Activated B cell treated with CpG ODN at 0.5 μM for 24 hours (primary cell): ENCODE data around the gene TMEM184A. TPM values are rescaled to one million over a fixed set of nuclear protein-coding genes. Genes with fewer than 3 reads are reported as not detected.

Experiments
- ATAC-seq: fragments of 200-7000 bp; cut with Tn5 transposase; one replicate; pipeline ENCODE4 v1.10.0; 2021; ENCODE audit warnings: low read depth, mild to moderate bottlenecking, moderate library complexity
- CTCF ChIA-PET: fragments of 350-600 bp; sonication (Branson Sonifier 250); formaldehyde crosslinking; loops from one replicate; lab custom pipeline; 2021; ENCODE audit warnings: antibody characterized with exemption; lab: Charles Lee
- POLR2A ChIA-PET: fragments of 350-600 bp; sonication (Branson Sonifier 250); formaldehyde crosslinking; loops from one replicate; lab custom pipeline; 2021; ENCODE audit warnings: antibody characterized with exemption; lab: Charles Lee
- DNase-seq: peaks from one replicate; pipeline ENCODE4 v3.0.0; 2022
- H3K27ac Mint-ChIP-seq: one replicate; pipeline ENCODE4 v1.8.0; 2020; ENCODE audit warnings: mixed read lengths
- H3K27me3 Mint-ChIP-seq: one replicate; pipeline ENCODE4 v1.8.0; 2021; ENCODE audit warnings: mixed read lengths
- H3K36me3 Mint-ChIP-seq: one replicate; pipeline ENCODE4 v1.8.0; 2021; ENCODE audit warnings: low read depth, mixed read lengths
- H3K4me1 Mint-ChIP-seq: one replicate; pipeline ENCODE4 v1.8.0; 2021; ENCODE audit warnings: mixed read lengths
- H3K4me3 Mint-ChIP-seq: one replicate; pipeline ENCODE4 v1.8.0; 2020; ENCODE audit warnings: mild to moderate bottlenecking, mixed read lengths
- H3K9me3 Mint-ChIP-seq: one replicate; pipeline ENCODE4 v1.8.0; 2020; ENCODE audit warnings: mixed read lengths
- intact Hi-C: fragments of 100-400 bp; cut with micrococcal nuclease; formaldehyde crosslinking; loops from one replicate; pipeline ENCODE4 v1.15.1; 2024
- total RNA-seq: library from RNA; stranded (reverse); gene quantifications from 2 replicates; pipeline ENCODE4 v1.2.3, GENCODE V29; 2022
- TF ChIP-seq, protein P1 (sequence below): fragments of 200-600 bp; IDR thresholded peaks from one replicate; pipeline ENCODE4 v1.8.0; 2022; ENCODE audit warnings: antibody characterized with exemption, mild to moderate bottlenecking

TMEM184A gene
- total RNA-seq, 1 donor from 2014 or later = not detected

DNA sequence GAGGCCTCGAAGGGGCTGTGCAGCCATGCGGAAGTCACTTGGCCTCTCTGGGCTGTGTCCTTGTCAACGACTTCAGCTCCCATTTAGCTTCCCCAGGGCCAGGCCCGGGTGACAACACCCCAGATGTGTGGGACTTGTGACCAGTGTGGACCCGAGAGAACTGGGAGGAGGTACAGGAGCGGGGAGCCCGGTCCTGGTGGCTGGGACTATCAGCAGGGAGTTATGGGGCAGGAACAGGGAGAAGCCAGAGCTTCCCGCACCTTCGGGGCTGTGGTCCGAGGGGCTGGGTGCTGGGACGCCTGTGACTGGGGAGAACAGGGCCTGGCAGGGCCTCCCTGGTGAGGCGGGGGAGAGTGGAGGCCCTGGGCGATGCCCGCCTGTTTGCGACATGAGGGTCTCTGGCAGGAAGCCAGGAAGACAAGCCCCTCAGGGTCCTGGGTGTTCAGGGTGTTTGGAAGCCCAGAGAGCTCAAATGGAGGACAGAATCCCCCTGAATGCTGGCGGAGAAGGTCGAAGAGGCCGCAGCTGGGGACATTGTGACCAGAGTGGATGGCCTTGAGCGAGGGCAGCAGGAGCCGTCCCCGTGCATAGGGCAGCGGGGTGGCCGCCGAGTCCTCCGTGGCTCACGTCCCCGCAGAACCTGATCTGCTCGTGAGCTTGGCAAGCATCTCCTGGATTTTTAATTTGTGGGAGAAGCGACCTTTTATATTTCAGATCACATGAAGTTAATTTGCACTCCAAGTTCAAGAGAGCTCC lies 43.8 kb upstream of the TMEM184A start:
- Mint-ChIP-seq H3K36me3 (no peaks in the 10 kb centered on the region), H3K27ac (no peak overlapping the region), H3K27me3 (peaks cover 3% of the 10 kb centered on the region), H3K9me3 (no peaks in the 10 kb centered on the region), H3K4me3 (no peak overlapping the region), H3K4me1 (no peaks in the 10 kb centered on the region)
- POLR2A ChIA-PET = no interaction called here
- CTCF ChIA-PET = no interaction called here
- TF ChIP-seq, protein P1, sequence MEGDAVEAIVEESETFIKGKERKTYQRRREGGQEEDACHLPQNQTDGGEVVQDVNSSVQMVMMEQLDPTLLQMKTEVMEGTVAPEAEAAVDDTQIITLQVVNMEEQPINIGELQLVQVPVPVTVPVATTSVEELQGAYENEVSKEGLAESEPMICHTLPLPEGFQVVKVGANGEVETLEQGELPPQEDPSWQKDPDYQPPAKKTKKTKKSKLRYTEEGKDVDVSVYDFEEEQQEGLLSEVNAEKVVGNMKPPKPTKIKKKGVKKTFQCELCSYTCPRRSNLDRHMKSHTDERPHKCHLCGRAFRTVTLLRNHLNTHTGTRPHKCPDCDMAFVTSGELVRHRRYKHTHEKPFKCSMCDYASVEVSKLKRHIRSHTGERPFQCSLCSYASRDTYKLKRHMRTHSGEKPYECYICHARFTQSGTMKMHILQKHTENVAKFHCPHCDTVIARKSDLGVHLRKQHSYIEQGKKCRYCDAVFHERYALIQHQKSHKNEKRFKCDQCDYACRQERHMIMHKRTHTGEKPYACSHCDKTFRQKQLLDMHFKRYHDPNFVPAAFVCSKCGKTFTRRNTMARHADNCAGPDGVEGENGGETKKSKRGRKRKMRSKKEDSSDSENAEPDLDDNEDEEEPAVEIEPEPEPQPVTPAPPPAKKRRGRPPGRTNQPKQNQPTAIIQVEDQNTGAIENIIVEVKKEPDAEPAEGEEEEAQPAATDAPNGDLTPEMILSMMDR = no peak
- DNase-seq (no peak), ATAC-seq (no peak)
- intact Hi-C loops = no loop called here

DNA sequence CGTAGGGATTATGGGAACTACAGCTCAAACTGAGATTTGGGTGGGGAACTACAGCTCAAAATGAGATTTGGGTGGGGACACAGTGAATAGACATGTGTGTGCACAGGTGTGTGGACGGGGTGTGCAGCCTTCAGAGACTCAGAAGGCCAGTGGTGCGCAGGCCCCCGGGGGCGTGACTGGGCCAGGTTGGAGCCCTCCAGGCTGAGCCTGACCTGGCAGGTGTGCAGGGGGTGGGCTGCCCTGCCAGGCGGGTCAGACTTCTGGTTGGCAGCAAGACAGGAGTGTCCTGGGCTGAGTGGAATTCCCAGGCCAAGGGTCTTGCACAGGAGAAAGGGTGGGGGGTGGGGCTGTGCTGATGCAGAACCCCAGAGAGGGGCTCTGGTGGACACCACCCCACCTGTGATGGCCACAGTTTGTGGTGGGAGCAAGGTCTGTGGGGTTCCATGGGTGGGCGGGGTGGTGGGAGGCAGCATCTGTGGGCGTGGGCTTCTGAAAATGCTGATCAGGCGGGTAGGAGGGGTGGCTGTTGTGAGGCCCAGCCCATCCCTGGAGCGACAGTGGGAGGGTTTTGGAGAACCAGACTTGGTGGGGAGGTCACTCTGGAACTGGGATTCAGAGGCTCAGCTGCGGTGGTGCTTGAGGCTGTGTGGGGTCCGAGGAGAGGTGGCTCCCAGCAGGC lies 43.1 kb upstream of the TMEM184A start:
- Mint-ChIP-seq H3K4me1 (no peaks in the 10 kb centered on the region), H3K27ac (no peak overlapping the region), H3K9me3 (no peaks in the 10 kb centered on the region), H3K36me3 (no peaks in the 10 kb centered on the region), H3K27me3 (peaks cover 3% of the 10 kb centered on the region), H3K4me3 (no peak overlapping the region)
- intact Hi-C loops = no loop called here
- no peak for ATAC-seq
- no peak for DNase-seq
- CTCF ChIA-PET = no interaction called here
- TF ChIP-seq, protein P1 = no peak
- POLR2A ChIA-PET = no interaction called here

- intact Hi-C loops = no loop called here
- Mint-ChIP-seq H3K4me1 (peaks cover under 1% of the 10 kb centered on the region), H3K27ac (no peak overlapping the region), H3K4me3 (no peak overlapping the region), H3K36me3 (no peaks in the 10 kb centered on the region), H3K27me3 (peaks cover 6% of the 10 kb centered on the region), H3K9me3 (no peaks in the 10 kb centered on the region)
- ATAC-seq (no peak), DNase-seq (no peak)
- ChIA-PET POLR2A (no interaction called here), CTCF (no interaction called here)
- TF ChIP-seq, protein P1 = no peak
Observed at GRCh38 chr7:1598286-1598685, 42.3 kb upstream of the TMEM184A start.

DNA sequence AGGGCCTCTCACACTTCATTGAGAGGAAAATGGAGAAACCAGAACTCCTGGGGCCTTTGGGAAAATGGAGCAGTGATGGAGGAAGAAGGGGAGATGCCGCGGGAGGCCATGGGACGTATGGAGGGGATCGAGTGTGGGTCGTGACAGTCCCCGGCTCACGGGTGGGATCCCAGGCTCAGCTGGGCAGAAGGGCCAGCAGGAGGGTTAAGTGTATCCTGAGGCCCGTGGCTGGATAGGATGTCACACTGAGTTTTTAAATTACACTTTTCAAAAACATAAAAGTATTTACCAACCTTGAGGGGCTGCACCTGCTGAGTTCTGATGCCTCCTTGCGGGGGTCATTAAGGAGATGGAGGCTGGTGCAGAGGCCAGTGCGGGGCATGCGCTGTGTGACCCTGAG lies 41.8 kb upstream of the TMEM184A start:
- Mint-ChIP-seq H3K4me3 (no peak overlapping the region), H3K27ac (no peak overlapping the region), H3K27me3 (peaks cover 8% of the 10 kb centered on the region), H3K9me3 (no peaks in the 10 kb centered on the region), H3K4me1 (peaks cover 5% of the 10 kb centered on the region), H3K36me3 (no peaks in the 10 kb centered on the region)
- ChIA-PET POLR2A (no interaction called here), CTCF (no interaction called here)
- DNase-seq (no peak), ATAC-seq (no peak)
- TF ChIP-seq, protein P1 = no peak
- intact Hi-C loops = no loop called here

DNA sequence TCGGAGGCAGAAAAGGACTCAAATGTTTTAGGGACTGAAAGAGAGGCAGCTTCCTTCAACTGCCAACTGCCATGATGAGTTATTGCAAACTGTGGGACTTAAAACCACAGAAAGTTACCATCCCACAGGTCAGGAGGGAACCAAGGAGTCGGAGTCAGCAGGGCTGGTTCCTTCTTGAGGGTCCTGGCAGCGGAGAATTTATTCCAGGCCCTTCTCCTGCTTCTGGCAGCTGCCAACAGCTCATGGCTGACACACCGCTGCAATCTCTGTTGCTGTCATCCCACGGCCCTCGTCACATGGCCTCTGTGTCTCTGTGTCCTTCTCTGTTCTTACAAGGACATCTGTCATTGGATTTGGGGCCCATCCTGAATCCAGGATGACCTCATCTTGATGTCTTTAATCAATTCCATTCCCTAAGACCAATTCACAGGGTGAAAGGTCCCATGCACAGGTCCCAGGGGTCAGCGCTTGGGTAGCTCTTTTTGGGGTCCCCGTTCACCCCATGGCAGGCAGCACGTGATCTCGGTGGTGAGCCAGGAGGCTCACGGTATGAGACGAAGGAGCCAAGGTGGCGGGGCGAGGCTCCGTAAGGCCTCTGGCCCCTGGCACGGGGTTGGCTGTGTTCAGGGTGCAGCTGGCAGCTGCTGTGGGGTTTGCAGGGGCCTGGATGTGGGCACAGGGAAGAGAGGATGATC lies 41.2 kb upstream of the TMEM184A start:
- no peak for ATAC-seq
- peaks cover 12% of the 10 kb centered on the region for H3K27me3 Mint-ChIP-seq
- CTCF ChIA-PET = no interaction called here
- H3K27ac Mint-ChIP-seq = no peak overlapping the region
- peaks cover 11% of the 10 kb centered on the region for H3K4me1 Mint-ChIP-seq
- POLR2A ChIA-PET = no interaction called here
- DNase-seq = no peak
- no peak overlapping the region for H3K4me3 Mint-ChIP-seq
- intact Hi-C loops = no loop called here
- no peaks in the 10 kb centered on the region for H3K36me3 Mint-ChIP-seq
- TF ChIP-seq, protein P1 = no peak
- H3K9me3 Mint-ChIP-seq = no peaks in the 10 kb centered on the region
